Lower leg skin (tissue), 3 donors: ENCODE measurements around the gene SEC61A1.

Experiments used
- CTCF ChIP-seq, 3 donors: fragments of 450-650 bp; IDR thresholded peaks; one replicate each; pipeline ENCODE4 v1.5.1; 2016; ENCODE audit warnings: antibody characterized with exemption in 3 of 3, mild to moderate bottlenecking in 3 of 3, moderate library complexity in 2 of 3
- POLR2A ChIP-seq, 2 donors: fragments of 450-650 bp; IDR thresholded peaks; one replicate each; pipeline ENCODE4 v1.6.1; 2016 to 2017; ENCODE audit warnings: antibody characterized with exemption in 2 of 2, mild to moderate bottlenecking in 1 of 2, moderate library complexity in 1 of 2

GRCh38 chr3:128082546-128082945 is 30.3 kb downstream of the SEC61A1 start:
- no peak for TF ChIP-seq CTCF (IDR thresholded peaks at IDR 0.05)
- TF ChIP-seq POLR2A (IDR thresholded peaks at IDR 0.05) = no peak
